GM21723 (cell line): Measurements from ENCODE around the gene CRHR1.

ENCODE experiments used
- ATAC-seq: cut with Tn5 transposase; IDR thresholded peaks from one replicate; pipeline ENCODE4 v1.9.1; 2021; ENCODE audit warnings: mild to moderate bottlenecking, moderate library complexity; ENCODE audit not compliant: unreplicated experiment

CRHR1 gene

GRCh38 chr17:45820052-45820780, 36.1 kb downstream of the CRHR1 start:
- no peak for ATAC-seq

- ATAC-seq = no peak
These were observed 37.0 kb downstream of the CRHR1 start for GRCh38 chr17:45821147-45821546.

GRCh38 chr17:45823598-45823997, 39.5 kb downstream of the CRHR1 start:
- no peak for ATAC-seq

DNA sequence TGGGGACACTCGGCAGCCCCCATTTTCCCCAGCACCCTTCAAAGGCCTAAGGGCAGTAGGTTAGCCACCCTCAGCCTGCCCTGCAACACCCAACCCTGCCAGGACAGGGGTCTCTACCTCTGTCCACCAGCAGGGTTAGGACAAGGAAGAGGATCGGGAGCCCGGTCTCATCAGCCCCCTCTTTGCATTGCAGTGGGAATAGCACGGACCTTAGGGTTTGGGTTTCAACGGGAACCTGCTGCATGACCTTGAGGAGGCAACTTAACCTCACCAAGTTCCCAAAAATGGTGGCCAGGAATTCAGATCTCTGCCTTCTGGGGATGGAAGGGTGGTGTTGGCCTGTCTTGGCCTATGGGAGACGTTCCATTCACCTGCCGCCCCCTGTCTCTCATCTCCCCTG, 40.4 kb downstream of the CRHR1 start:
- ATAC-seq = no peak

- ATAC-seq = no peak
These were observed 40.9 kb downstream of the CRHR1 start for GRCh38 chr17:45824901-45825492.

DNA sequence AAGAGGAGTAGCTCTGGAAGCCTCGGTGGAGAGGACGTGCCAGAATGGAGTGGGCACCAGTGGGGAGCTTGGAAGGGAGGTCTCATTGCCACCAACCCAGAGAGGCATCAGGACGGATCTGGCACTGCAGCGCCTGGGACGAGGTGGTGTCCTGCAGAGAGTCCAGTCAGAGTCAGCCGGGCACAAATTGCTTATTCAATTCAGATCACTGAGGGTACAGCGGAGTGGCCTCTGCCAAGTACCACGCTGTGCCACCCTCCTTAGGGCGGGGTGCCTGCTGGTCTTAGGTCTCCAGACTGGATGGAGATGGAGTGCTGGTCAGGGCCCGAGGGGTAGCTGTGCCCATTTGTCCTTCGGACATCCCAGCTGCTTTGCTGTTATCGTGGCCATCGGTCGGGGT, 41.7 kb downstream of the CRHR1 start:
- no peak for ATAC-seq

DNA sequence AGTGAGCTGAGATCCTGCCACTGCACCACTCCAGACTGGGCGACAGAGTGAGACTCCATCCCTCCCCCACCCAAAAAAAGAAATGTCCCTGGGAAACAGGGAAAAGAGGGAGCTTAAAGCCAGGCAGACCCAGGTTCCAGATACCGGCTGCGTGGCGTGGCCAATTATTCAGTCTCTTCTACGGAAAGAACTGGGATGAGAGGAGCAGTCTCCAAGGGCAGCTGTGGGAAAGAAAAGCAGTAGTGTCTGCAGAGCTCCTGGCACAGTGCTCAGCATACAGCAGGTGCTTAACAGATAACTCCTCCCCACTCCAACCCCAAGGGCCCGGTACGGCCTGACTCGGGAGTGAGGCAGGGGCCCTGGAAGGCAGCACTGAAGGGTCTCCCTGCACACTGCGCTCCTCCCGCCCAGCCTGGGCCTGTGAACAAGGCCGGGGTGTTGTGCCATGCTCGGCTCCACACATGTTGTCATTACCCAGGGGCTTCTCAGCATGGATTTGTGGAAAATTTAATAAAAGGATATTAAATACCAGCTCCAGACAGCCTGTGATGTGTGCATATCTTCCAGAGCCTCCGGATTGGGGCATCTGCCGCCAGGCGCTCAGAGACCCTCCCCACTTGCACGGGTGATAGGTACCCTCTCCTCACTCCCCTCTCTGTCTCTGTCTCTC, 42.9 kb downstream of the CRHR1 start:
- ATAC-seq = no peak

GRCh38 chr17:45828171-45828570, 44.1 kb downstream of the CRHR1 start:
- no peak for ATAC-seq

GRCh38 chr17:45828582-45829133, 44.5 kb downstream of the CRHR1 start:
- ATAC-seq = no peak

- no peak for ATAC-seq
These were observed 49.8 kb downstream of the CRHR1 start for GRCh38 chr17:45833920-45834319.

GRCh38 chr17:45834471-45835396, 50.6 kb downstream of the CRHR1 start:
- no peak for ATAC-seq

- no peak for ATAC-seq
These were observed 51.4 kb downstream of the CRHR1 start for GRCh38 chr17:45835481-45835880.

DNA sequence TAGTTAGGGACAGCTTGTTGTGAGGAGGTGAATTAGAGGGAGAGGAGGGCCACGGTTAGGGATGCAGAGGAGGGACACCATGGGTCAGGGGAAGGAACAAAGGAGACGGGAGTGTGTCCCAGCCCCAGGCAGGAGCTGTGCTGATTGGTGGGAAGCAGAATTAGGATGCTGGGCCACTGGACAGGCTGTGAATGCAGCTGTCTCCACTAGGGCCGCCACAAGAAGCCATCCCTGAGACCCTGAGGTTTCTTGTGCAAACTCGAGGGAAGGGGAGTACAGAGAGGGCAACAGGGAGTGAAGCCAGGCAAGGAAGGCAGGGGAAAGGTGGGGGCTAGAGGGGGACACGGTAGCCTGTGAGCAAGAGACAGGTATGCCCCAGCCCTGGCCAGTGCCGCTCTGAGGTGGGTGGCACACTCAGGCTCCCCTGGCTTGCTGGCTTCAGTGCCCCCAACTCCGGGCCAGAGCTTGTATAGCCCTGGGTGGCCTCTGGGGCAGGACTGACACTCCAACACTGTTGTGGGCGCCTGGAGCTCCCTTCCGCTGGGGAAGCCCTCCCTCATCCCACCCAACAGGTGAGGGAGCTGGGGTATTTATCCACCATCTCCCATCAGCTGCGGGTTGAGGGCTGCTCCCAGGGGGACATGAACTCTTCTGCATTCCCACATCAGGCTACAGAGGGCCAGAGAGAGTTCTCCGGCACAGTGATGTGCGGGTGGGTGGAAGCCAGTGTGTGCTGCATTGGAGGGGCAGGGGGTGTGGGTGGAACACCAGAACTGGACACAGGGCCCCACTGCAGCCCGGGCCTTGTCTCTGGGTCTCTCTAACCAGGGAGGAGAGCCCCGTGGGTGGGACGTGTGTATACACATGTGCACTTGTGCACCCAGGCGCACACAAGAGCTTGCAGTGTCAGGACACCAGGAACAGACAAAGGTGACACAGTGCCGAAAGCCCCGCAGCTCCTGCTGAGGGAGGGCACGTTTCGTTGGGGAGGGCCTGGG, 52.2 kb downstream of the CRHR1 start:
- ATAC-seq = no peak

GRCh38 chr17:45837187-45837586, 53.1 kb downstream of the CRHR1 start:
- ATAC-seq = no peak

DNA sequence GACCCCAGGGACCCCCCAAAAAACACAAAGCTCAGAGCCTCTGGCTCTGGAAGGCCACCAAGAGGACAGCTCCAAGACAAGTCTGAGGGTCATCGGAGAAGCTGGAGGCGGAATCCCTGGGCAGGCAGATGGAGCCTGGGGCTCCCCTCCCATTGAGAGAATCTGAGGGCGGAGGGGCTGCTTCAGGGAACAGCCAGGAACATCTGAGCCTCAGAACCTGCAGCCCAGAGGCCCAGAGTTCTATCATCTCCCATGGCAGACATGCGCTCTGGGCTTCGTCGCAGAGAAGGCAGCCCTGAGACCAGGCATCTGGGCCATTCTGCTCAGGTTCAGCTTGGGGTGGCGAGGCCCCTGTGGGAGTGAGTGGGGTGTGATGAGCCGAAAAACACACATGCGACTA, 53.5 kb downstream of the CRHR1 start:
- ATAC-seq = no peak

DNA sequence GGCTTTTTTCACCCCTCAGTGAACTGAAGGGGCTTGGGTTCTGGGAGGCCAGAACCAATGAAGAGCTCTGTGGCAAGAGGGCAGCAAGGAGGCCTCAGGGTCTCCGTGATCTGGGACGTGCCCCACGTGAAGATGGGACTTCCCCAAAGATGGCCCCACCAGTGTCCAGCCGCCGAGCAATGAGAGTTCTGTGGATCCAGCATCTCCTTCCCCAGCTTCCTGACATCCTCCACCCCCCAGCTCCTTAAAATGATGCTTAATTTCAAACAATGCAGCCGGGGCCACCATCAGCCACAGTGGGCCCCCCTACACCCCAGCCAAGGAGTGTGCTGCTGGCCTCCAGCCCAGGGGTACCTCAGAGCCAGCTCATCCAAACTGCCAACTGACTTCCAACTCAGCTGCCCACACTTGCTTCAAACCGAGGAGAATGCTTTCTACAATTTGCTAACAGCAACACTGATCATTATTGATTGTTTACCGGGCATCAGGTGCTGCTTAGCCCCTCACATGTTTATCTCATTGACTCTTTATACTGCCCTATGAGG, 54.7 kb downstream of the CRHR1 start:
- no peak for ATAC-seq

GRCh38 chr17:45839442-45839841, 55.3 kb downstream of the CRHR1 start:
- no peak for ATAC-seq

GRCh38 chr17:45841186-45841585, 57.1 kb downstream of the CRHR1 start:
- ATAC-seq = no peak

- no peak for ATAC-seq
These were observed 57.9 kb downstream of the CRHR1 start for GRCh38 chr17:45841883-45842525.
